SK-N-MC (cell line): Measurements from ENCODE around the gene NEMF.

Experiments
- DNase-seq: peaks from one replicate; pipeline ENCODE4 v3.0.0-alpha.2; 2011; ENCODE audit warnings: low read depth, low spot score
- H3K27ac ChIP-seq: fragments of 200-600 bp; sonication (generic); 2 replicates; pipeline ENCODE4 v1.5.1; 2016; ENCODE audit warnings: mixed run types
- H3K36me3 ChIP-seq: fragments of 200-600 bp; sonication (generic); 2 replicates; pipeline ENCODE4 v1.6.1; 2017; ENCODE audit warnings: antibody characterized with exemption, low read length, mixed read lengths; ENCODE audit not compliant: insufficient read depth
- H3K4me3 ChIP-seq: fragments of 200-600 bp; sonication (generic); 2 replicates; pipeline ENCODE4 v1.5.1; 2016
- H3K9ac ChIP-seq: fragments of 200-600 bp; sonication (generic); 2 replicates; pipeline ENCODE4 v1.8.0; 2017; ENCODE audit warnings: mixed run types, mixed read lengths; ENCODE audit not compliant: insufficient read length
- H3K9me3 ChIP-seq: fragments of 200-600 bp; sonication (generic); 2 replicates; pipeline ENCODE4 v1.6.1; 2017; ENCODE audit warnings: low read depth, mild to moderate bottlenecking, antibody characterized with exemption, low read length, moderate library complexity, mixed read lengths
- EZH2 ChIP-seq: fragments of 200-600 bp; sonication (generic); IDR thresholded peaks from one replicate; pipeline ENCODE4 v1.6.1; 2017; ENCODE audit warnings: antibody characterized with exemption
- FOXP2 ChIP-seq: optimal IDR thresholded peaks from 2 replicates; pipeline ENCODE3; 2011; ENCODE audit warnings: mild to moderate bottlenecking, moderate library complexity; ENCODE audit not compliant: insufficient read depth; ENCODE audit errors: extremely low read length, control extremely low read depth
- POLR2AphosphoS5 ChIP-seq: IDR thresholded peaks from 2 replicates; pipeline ENCODE4 v1.6.1; 2012; ENCODE audit warnings: mild to moderate bottlenecking, low read depth, low read length, borderline replicate concordance

NEMF gene

GRCh38 chr14:49893309-49894213, 41.0 kb upstream of the NEMF start:
- no peak for TF ChIP-seq POLR2AphosphoS5
- no peak for TF ChIP-seq EZH2
- TF ChIP-seq FOXP2, result no peak
- no peak for DNase-seq
- H3K9ac ChIP-seq, result peak overlapping the region; percentile 98
- peaks cover 24% of the 10 kb centered on the region for H3K36me3 ChIP-seq
- no peaks in the 10 kb centered on the region for H3K9me3 ChIP-seq
- H3K27ac ChIP-seq, result peak overlapping the region; percentile 93
- peak overlapping the region; percentile 96 for H3K4me3 ChIP-seq

DNA sequence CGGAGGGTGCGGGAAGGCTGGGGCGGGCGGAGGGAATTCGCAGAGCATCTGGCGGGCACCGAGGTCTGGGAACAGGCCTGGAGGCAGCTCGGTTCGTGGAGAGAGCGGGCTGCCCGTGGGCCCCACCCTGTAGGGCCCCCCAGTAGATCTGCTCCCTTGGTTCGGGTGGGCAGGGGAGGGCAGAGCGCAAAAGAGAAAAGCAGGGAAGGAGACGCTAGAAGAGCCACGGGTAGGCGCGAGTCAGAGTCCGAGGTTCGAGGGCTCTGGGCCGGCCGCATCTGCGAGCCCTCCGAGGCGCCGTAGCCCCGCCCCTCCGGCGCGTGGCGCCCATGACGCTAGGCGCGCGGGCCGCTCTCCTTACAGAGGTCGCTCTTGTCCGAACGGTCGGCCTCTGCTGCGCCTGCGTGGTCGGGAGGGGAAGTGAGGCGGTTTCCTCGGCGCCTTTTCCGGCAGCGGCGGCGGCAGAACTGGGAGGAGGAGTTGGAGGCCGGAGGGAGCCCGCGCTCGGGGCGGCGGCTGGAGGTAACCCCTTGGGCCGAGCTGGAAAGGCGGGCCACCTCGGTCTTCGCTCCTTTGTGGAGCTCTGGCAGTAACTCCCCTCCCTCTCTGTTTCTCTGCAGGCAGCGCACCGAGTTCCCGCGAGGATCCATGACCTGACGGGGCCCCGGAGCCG, 40.2 kb upstream of the NEMF start, which contains the start of gene ARF6:
TSS of gene ARF6 (plus strand) at position 447 of the 673 bp plus-strand sequence. CDS start 655 bp downstream, outside the sequence.
- peak within 1 kb of the TSS; percentile 98 for H3K9ac ChIP-seq
- no peak for DNase-seq
- no peaks in the 10 kb centered on the region for H3K9me3 ChIP-seq
- H3K27ac ChIP-seq, result peak within 1 kb of the TSS; percentile 93
- H3K4me3 ChIP-seq, result peak within 1 kb of the TSS; percentile 96
- TF ChIP-seq EZH2, result no peak
- TF ChIP-seq POLR2AphosphoS5, result peak; percentile 87
- peaks cover 24% of the 10 kb centered on the region for H3K36me3 ChIP-seq

DNA sequence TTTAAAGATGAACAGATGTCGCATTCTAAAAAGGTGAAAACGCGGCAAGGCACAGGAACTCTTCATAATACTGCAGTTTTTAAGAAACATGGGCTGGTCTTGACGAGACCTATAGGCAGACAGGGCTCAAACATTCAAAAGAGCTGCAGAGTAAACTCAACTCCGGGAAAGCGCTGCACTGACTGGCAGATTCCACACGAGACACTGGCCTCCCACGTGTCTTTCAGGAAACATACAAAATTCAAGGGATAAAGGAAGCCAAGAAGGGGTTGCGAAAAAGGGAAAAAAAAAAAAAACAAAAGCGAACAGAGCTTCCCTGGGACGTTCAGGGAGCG, 39.7 kb upstream of the NEMF start:
- Histone ChIP-seq H3K36me3 (peaks cover 24% of the 10 kb centered on the region), H3K9ac (peak overlapping the region; percentile 98), H3K4me3 (peak overlapping the region; percentile 96), H3K27ac (peak overlapping the region; percentile 93), H3K9me3 (no peaks in the 10 kb centered on the region)
- no peak for DNase-seq
- TF ChIP-seq EZH2, result no peak
- no peak for TF ChIP-seq FOXP2
- TF ChIP-seq POLR2AphosphoS5, result no peak

DNA sequence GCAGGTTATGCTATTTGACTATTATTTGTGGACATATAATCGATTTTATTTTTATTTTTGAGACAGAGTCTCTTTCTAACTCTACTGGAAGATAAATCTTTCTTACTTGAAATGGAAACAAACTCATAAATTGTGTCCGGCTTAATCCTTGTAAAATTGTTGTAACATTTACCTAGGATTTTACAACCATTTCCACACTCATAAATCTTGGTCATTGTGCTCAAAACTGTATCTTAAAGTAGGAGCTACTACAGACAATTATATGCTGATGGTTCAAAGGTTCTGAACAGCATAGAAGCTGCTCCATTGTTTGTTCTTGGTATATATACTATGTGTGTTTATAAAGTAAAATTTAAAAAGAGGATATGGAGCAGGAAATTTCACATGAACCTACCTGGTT, 35.7 kb upstream of the NEMF start:
- Histone ChIP-seq H3K9me3 (no peaks in the 10 kb centered on the region), H3K36me3 (no peaks in the 10 kb centered on the region), H3K9ac (no peak overlapping the region), H3K27ac (no peak overlapping the region), H3K4me3 (no peak overlapping the region)
- no peak for DNase-seq
- no peak for TF ChIP-seq FOXP2
- no peak for TF ChIP-seq POLR2AphosphoS5
- no peak for TF ChIP-seq EZH2

GRCh38 chr14:49886523-49886922, 33.9 kb upstream of the NEMF start:
- Histone ChIP-seq H3K36me3 (no peaks in the 10 kb centered on the region), H3K27ac (0 out of 2 replicates have a peak overlapping the region, but pooled peaks have one; percentile 3), H3K9ac (no peak overlapping the region), H3K9me3 (no peaks in the 10 kb centered on the region), H3K4me3 (no peak overlapping the region)
- no peak for DNase-seq
- TF ChIP-seq POLR2AphosphoS5, result no peak
- no peak for TF ChIP-seq EZH2
- no peak for TF ChIP-seq FOXP2

- no peak overlapping the region for H3K9ac ChIP-seq
- no peak for TF ChIP-seq FOXP2
- H3K4me3 ChIP-seq, result no peak overlapping the region
- no peaks in the 10 kb centered on the region for H3K36me3 ChIP-seq
- no peaks in the 10 kb centered on the region for H3K9me3 ChIP-seq
- H3K27ac ChIP-seq, result no peak overlapping the region
- no peak for DNase-seq
These were observed 30.5 kb upstream of the NEMF start for GRCh38 chr14:49882826-49883694.

GRCh38 chr14:49881350-49882001, 28.9 kb upstream of the NEMF start:
- no peak for TF ChIP-seq POLR2AphosphoS5
- no peak for TF ChIP-seq EZH2
- TF ChIP-seq FOXP2, result no peak
- Histone ChIP-seq H3K27ac (no peak overlapping the region), H3K9ac (no peak overlapping the region), H3K4me3 (no peak overlapping the region), H3K9me3 (no peaks in the 10 kb centered on the region), H3K36me3 (no peaks in the 10 kb centered on the region)
- DNase-seq, result no peak
